ENCODE measurements around the gene ACOT11. TPM values are rescaled to one million over a fixed set of nuclear protein-coding genes. Genes with fewer than 3 reads are reported as not detected.

The ACOT11 gene
- total RNA-seq, 1 experiment from 2014 or later, result 4.2 TPM

GRCh38 chr1:54570161-54570560, 22.1 kb downstream of the ACOT11 start (continued):
- TF ChIP-seq ETV6 (CRISPR knock-in tag; IDR thresholded peaks at IDR 0.05) (no peak), GABPB1 (CRISPR knock-in tag; IDR thresholded peaks at IDR 0.05) (no peak), SP1 (CRISPR knock-in tag; conservative IDR thresholded peaks at IDR 0.05) (no peak)
- TF ChIP-seq, protein P1, sequence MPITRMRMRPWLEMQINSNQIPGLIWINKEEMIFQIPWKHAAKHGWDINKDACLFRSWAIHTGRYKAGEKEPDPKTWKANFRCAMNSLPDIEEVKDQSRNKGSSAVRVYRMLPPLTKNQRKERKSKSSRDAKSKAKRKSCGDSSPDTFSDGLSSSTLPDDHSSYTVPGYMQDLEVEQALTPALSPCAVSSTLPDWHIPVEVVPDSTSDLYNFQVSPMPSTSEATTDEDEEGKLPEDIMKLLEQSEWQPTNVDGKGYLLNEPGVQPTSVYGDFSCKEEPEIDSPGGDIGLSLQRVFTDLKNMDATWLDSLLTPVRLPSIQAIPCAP (CRISPR knock-in tag; IDR thresholded peaks at IDR 0.05), result no peak
- TF ChIP-seq, protein P2, sequence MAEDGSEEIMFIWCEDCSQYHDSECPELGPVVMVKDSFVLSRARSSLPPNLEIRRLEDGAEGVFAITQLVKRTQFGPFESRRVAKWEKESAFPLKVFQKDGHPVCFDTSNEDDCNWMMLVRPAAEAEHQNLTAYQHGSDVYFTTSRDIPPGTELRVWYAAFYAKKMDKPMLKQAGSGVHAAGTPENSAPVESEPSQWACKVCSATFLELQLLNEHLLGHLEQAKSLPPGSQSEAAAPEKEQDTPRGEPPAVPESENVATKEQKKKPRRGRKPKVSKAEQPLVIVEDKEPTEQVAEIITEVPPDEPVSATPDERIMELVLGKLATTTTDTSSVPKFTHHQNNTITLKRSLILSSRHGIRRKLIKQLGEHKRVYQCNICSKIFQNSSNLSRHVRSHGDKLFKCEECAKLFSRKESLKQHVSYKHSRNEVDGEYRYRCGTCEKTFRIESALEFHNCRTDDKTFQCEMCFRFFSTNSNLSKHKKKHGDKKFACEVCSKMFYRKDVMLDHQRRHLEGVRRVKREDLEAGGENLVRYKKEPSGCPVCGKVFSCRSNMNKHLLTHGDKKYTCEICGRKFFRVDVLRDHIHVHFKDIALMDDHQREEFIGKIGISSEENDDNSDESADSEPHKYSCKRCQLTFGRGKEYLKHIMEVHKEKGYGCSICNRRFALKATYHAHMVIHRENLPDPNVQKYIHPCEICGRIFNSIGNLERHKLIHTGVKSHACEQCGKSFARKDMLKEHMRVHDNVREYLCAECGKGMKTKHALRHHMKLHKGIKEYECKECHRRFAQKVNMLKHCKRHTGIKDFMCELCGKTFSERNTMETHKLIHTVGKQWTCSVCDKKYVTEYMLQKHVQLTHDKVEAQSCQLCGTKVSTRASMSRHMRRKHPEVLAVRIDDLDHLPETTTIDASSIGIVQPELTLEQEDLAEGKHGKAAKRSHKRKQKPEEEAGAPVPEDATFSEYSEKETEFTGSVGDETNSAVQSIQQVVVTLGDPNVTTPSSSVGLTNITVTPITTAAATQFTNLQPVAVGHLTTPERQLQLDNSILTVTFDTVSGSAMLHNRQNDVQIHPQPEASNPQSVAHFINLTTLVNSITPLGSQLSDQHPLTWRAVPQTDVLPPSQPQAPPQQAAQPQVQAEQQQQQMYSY (CRISPR knock-in tag; IDR thresholded peaks at IDR 0.05), result no peak

DNA sequence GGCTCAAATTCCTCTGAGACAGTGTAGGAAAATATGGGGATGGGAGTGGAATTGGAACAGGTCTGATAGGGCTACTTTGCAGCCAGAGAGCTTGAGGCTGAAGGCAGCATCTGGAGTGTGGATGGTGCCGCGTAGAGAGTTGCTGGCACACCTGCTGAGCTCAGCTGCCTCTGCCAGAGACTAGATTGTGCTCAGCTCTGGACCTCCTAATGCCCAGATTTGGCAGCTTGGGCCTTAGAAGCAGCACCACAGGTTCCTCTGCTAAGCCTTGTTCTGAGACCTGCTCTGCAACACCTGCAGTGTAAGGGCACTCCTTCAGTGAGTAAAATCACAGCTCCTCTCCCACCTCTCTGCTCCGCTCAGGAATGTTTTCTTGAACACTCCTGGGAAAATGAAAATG, 23.3 kb downstream of the ACOT11 start:
- H3K9me3 Mint-ChIP-seq, result no peaks in the 10 kb centered on the region
- DNase-seq (ENCODE audit: low spot score) (no peak), ATAC-seq (no peak)
- TF ChIP-seq ZNF671 (CRISPR knock-in tag; IDR thresholded peaks at IDR 0.05), result no peak
- TF ChIP-seq E2F4 (CRISPR knock-in tag; IDR thresholded peaks at IDR 0.05; ENCODE audit: borderline replicate concordance, low read depth), result no peak
- TF ChIP-seq USF1 (CRISPR knock-in tag; IDR thresholded peaks at IDR 0.05), result no peak
- no peak for TF ChIP-seq STAT6 (CRISPR knock-in tag; conservative IDR thresholded peaks at IDR 0.05; ENCODE audit: low read depth)
- no peak for TF ChIP-seq ZNF219 (CRISPR knock-in tag; IDR thresholded peaks at IDR 0.05; ENCODE audit: borderline replicate concordance)
- no peak for TF ChIP-seq MXD4 (CRISPR knock-in tag; IDR thresholded peaks at IDR 0.05; ENCODE audit: borderline replicate concordance)
- H3K4me3 Mint-ChIP-seq, result no peak overlapping the region
- H3K36me3 Mint-ChIP-seq, result no peaks in the 10 kb centered on the region
- ChIA-PET POLR2A (interaction anchor here (0.6 kb wide), 1 partner anchor 34 kb away, joined by 3 read pairs; no protein-coding TSS in a partner anchor), CTCF (interaction anchor here (0.7 to 2.6 kb wide), 9 partner anchors 12 to 450 kb away, joined by 3 to 12 read pairs (median 3); partner anchors contain the start of genes ACOT11 and TTC22)
- no peaks in the 10 kb centered on the region; the same call in 1 of the 2 replicates for H3K27me3 Mint-ChIP-seq (ENCODE audit: low read depth)
- peaks cover 66% of the 10 kb centered on the region for H3K4me1 Mint-ChIP-seq
- H3K27ac Mint-ChIP-seq, result peak overlapping the region; percentile 92

DNA sequence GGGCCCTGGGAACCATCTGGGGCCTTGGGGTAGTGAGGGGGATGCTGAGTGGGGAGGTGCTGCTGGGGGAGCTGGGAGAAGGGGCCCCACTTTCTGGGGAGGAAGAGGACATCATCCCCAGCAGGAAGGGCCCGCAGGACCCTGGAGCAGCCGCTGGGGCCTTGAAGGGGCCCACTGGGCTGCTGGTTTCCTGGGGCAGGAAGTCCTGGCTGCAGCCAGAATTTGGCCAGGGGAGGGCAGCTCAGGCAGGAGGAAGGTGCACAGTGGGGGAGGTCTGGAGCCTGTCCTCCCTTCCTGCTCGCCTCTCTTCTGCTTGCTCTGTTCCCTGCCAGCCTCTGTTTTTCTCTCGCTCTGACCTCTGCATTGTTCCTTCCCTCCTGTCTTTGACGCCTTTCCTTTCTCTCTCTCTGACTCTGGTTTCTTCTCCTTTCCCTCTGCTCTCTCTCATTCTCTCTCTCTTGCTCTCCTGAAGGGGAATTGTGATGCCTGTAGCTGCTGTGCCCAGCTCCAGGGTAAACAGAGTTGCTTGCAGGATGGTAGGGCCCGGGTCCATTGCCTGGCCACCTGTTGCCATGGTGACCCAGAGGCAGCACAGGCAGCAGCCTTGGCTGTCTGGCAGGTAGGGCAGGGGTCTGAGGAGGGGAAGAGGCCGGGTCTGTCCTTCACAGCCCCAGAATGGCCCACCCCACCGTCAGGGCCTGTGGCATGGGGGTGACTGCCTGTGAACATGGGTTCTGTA, 23.9 kb downstream of the ACOT11 start:
- H3K9me3 Mint-ChIP-seq, result no peaks in the 10 kb centered on the region

More for the DNA sequence above, 23.9 kb downstream of the ACOT11 start:
- Mint-ChIP-seq H3K4me1 (peaks cover 66% of the 10 kb centered on the region), H3K4me3 (no peak overlapping the region), H3K27ac (peak overlapping the region; percentile 92), H3K27me3 (ENCODE audit: low read depth) (no peaks in the 10 kb centered on the region; the same call in 1 of the 2 replicates), H3K36me3 (no peaks in the 10 kb centered on the region)
- POLR2A ChIA-PET, result interaction anchor here (0.6 kb wide), 1 partner anchor 34 kb away, joined by 3 read pairs; no protein-coding TSS in a partner anchor
- DNase-seq (ENCODE audit: low spot score) (peak; percentile 50), ATAC-seq (peak; percentile 73)
- CTCF ChIA-PET, result interaction anchor here (0.7 to 2.6 kb wide), 12 partner anchors 8 to 451 kb away, joined by 3 to 12 read pairs (median 3); partner anchors contain the start of genes ACOT11 and TTC22
- TF ChIP-seq TP53 (CRISPR knock-in tag; IDR thresholded peaks at IDR 0.05) (0 out of 2 replicates have a peak, but pooled peaks have one; percentile 61), ATF2 (CRISPR knock-in tag; IDR thresholded peaks at IDR 0.05; ENCODE audit: borderline replicate concordance, low read depth) (no peak), ETV6 (CRISPR knock-in tag; IDR thresholded peaks at IDR 0.05) (0 out of 2 replicates have a peak, but pooled peaks have one; percentile 23)
